GM23338 (cell line): ENCODE results near the gene GLT6D1. TPM values are rescaled to one million over a fixed set of nuclear protein-coding genes. Genes with fewer than 3 reads are reported as not detected.
A peak's percentile ranks its signal among the peaks of the same experiment; 100 is the strongest.

Source experiments
- ATAC-seq: fragments of 200-7000 bp; cut with Tn5 transposase; 3 replicates; pipeline ENCODE4 v1.9.1; 2020
- DNase-seq: peaks from one replicate; pipeline ENCODE4 v3.0.0-alpha.2; 2015; ENCODE audit warnings: low spot score
- H2AFZ ChIP-seq: fragments of 200-600 bp; sonication (generic); 2 replicates; pipeline ENCODE4 v1.8.0; 2016; ENCODE audit warnings: antibody characterized with exemption, mild to moderate bottlenecking, moderate library complexity
- H3F3A ChIP-seq: fragments of 200-600 bp; sonication (generic); replicated peaks from 2 replicates; pipeline ENCODE4 v1.8.0; 2017; ENCODE audit warnings: antibody characterized with exemption, mixed run types, low read depth
- H3K27ac ChIP-seq: fragments of 200-600 bp; sonication (generic); 2 replicates; pipeline ENCODE4 v1.6.1; 2016; ENCODE audit warnings: low read depth
- H3K27me3 ChIP-seq: fragments of 200-600 bp; sonication (generic); 2 replicates; pipeline ENCODE4 v1.8.0; 2016; ENCODE audit warnings: mild to moderate bottlenecking, mixed run types, moderate library complexity; ENCODE audit not compliant: insufficient read depth
- H3K36me3 ChIP-seq: fragments of 200-600 bp; sonication (generic); 2 replicates; pipeline ENCODE4 v1.8.0; 2016; ENCODE audit warnings: mild to moderate bottlenecking; ENCODE audit not compliant: insufficient read depth
- H3K4me1 ChIP-seq: fragments of 200-600 bp; sonication (generic); 2 replicates; pipeline ENCODE4 v1.8.0; 2016; ENCODE audit warnings: mild to moderate bottlenecking, moderate library complexity; ENCODE audit not compliant: insufficient read depth
- H3K4me2 ChIP-seq: fragments of 200-600 bp; sonication (generic); 2 replicates; pipeline ENCODE4 v1.7.1; 2017; ENCODE audit warnings: mixed run types
- H3K4me3 ChIP-seq: fragments of 200-600 bp; sonication (generic); 2 replicates; pipeline ENCODE4 v1.6.1; 2016; ENCODE audit warnings: mixed run types
- H3K79me2 ChIP-seq: fragments of 200-600 bp; sonication (generic); replicated peaks from 2 replicates; pipeline ENCODE4 v1.8.0; 2017; ENCODE audit warnings: mild to moderate bottlenecking; ENCODE audit not compliant: insufficient read depth
- H3K9me2 ChIP-seq: fragments of 200-600 bp; sonication (generic); 2 replicates; pipeline ENCODE4 v1.8.0; 2017; ENCODE audit not compliant: insufficient read depth
- H4K20me1 ChIP-seq: fragments of 200-600 bp; sonication (generic); replicated peaks from 2 replicates; pipeline ENCODE4 v1.8.0; 2017; ENCODE audit warnings: mild to moderate bottlenecking; ENCODE audit not compliant: insufficient read depth
- H3K27ac Mint-ChIP-seq: 2 replicates; pipeline ENCODE4 v1.8.0; 2020; ENCODE audit warnings: inconsistent platforms, mild to moderate bottlenecking, moderate library complexity, mixed read lengths
- H3K27me3 Mint-ChIP-seq: 3 replicates; pipeline ENCODE4 v1.8.0; 2022; ENCODE audit warnings: low read depth, mild to moderate bottlenecking, moderate library complexity, mixed read lengths, inconsistent platforms; ENCODE audit not compliant: insufficient read depth, poor library complexity
- H3K36me3 Mint-ChIP-seq: 3 replicates; pipeline ENCODE4 v1.8.0; 2021; ENCODE audit warnings: low read depth, mild to moderate bottlenecking, inconsistent platforms, moderate library complexity, mixed read lengths
- H3K4me1 Mint-ChIP-seq: 3 replicates; pipeline ENCODE4 v1.8.0; 2020; ENCODE audit warnings: mild to moderate bottlenecking, inconsistent platforms, mixed read lengths
- H3K4me3 Mint-ChIP-seq: 3 replicates; pipeline ENCODE4 v1.8.0; 2021; ENCODE audit warnings: moderate library complexity, mild to moderate bottlenecking, inconsistent platforms, mixed read lengths
- H3K9me3 Mint-ChIP-seq: 3 replicates; pipeline ENCODE4 v1.8.0; 2020; ENCODE audit warnings: moderate library complexity, mild to moderate bottlenecking, inconsistent platforms, mixed read lengths
- CTCF ChIP-seq, 2 experiments: fragments of 200-600 bp in 1 of 2; sonication (generic) in 1 of 2; conservative IDR thresholded peaks; 2 replicates each; pipeline versions ENCODE4 v1.5.1 to v1.6.1; 2016 to 2017; ENCODE audit warnings: antibody characterized with exemption in 2 of 2, low read depth in 2 of 2, mild to moderate bottlenecking in 2 of 2, moderate library complexity in 1 of 2
- EZH2 ChIP-seq: fragments of 200-600 bp; sonication (generic); IDR thresholded peaks from one replicate; pipeline ENCODE4 v1.8.0; 2017; ENCODE audit warnings: antibody characterized with exemption, mild to moderate bottlenecking, low read depth; ENCODE audit not compliant: unreplicated experiment
- EZH2phosphoT487 ChIP-seq: fragments of 200-600 bp; sonication (generic); IDR thresholded peaks from one replicate; pipeline ENCODE4 v1.8.1; 2018; ENCODE audit warnings: antibody characterized with exemption; ENCODE audit not compliant: unreplicated experiment
- ZNF114 ChIP-seq: fragments of 250-450 bp; sonication (Bioruptor Pico); IDR thresholded peaks from 2 replicates; pipeline ENCODE4 v1.5.0; 2020; ENCODE audit warnings: mild to moderate bottlenecking, moderate library complexity
- ZNF331 ChIP-seq: fragments of 250-450 bp; sonication (Bioruptor Pico); IDR thresholded peaks from 2 replicates; pipeline ENCODE4 v1.5.0; 2020; ENCODE audit warnings: low read depth, mild to moderate bottlenecking, moderate library complexity
- polyA plus RNA-seq: library from polyadenylated mRNA; unstranded; fragments of >200 nt; fragmentation: Nextera tagmentation; extraction: Ambion mirVana; gene quantifications from 2 replicates; pipeline ENCODE4 v1.2.1, GENCODE V29; 2016
- total RNA-seq: library from RNA; depleted of rRNA; stranded (reverse); fragments of >200 nt; shearing (Covaris generic); gene quantifications from 2 replicates; pipeline ENCODE4 v1.2.3, GENCODE V29; 2014
- TF ChIP-seq, protein P1 (sequence below): IDR thresholded peaks from 2 replicates; pipeline ENCODE4 v1.6.1; 2016; ENCODE audit warnings: antibody characterized with exemption

The GLT6D1 gene
- total and polyA plus RNA-seq, 2 experiments from 2014 or later = not detected

DNA sequence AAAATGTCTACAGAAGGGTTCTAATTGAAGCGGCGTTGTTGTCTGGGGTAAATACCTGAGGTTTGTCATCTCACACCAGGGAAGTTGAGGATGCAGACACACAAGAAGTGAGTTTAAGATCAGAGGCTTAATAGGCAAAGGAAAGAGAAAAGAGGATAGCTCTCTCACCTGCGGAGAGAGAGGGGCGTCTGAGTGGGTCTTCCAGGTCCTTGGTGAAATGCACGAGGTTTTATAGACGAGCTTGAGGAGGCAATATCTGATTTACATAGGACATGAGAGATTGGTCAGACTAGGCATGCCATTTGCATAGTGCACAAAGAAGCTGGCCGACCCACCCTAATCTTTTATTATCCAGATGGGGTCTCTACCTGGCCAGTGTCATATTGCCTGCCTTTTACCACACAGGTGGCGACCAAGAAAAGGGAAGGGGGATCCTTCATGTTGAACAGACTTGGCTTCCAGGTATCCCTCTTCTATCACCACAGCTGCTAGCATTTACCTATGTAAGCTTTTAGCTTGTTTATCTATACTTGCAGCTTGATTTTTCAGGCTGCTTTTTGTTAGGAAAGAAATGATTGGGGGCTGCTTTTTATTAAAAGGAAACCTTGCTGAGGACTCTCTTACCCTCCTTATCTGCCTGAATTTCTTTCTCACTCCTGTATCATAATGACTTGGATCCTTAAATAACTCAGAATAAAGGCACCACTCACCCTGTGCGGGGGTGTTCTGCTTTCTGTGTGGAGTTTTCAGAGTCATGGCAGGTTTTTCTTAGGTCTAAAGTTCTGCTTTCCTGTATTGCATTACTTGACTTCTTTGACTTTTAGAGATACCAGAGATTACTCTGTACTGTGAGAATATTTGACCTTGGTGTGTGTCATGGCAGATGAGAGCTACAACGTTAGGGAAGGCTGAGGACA is 9.4 kb upstream of the GLT6D1 start (continued):
- TF ChIP-seq EZH2 (no peak), ZNF114 (no peak), EZH2phosphoT487 (no peak), CTCF (conservative IDR thresholded peaks at IDR 0.05; ENCODE audit: low read depth in 2 of 2) (no peak)
- TF ChIP-seq, protein P1, sequence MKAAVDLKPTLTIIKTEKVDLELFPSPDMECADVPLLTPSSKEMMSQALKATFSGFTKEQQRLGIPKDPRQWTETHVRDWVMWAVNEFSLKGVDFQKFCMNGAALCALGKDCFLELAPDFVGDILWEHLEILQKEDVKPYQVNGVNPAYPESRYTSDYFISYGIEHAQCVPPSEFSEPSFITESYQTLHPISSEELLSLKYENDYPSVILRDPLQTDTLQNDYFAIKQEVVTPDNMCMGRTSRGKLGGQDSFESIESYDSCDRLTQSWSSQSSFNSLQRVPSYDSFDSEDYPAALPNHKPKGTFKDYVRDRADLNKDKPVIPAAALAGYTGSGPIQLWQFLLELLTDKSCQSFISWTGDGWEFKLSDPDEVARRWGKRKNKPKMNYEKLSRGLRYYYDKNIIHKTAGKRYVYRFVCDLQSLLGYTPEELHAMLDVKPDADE = no peak

GRCh38 chr9:135647884-135648283 is 8.5 kb upstream of the GLT6D1 start:
- Mint-ChIP-seq H3K4me1 (peaks cover 3% of the 10 kb centered on the region; the same call in 1 of the 3 replicates), H3K4me3 (no peak overlapping the region), H3K9me3 (peaks cover 98% of the 10 kb centered on the region), H3K27ac (no peak overlapping the region), H3K36me3 (peaks cover 77% of the 10 kb centered on the region), H3K27me3 (peaks cover 16% of the 10 kb centered on the region)
- Histone ChIP-seq H3K4me3 (no peak overlapping the region), H3K4me2 (no peak overlapping the region), H4K20me1 (no peaks in the 10 kb centered on the region), H2AFZ (no peak overlapping the region), H3K36me3 (peaks cover 13% of the 10 kb centered on the region), H3K27me3 (no peaks in the 10 kb centered on the region), H3K79me2 (no peaks in the 10 kb centered on the region), H3F3A (no peaks in the 10 kb centered on the region), H3K4me1 (no peaks in the 10 kb centered on the region), H3K9me2 (no peaks in the 10 kb centered on the region), H3K27ac (no peak overlapping the region)
- peak; percentile 32 for DNase-seq
- ATAC-seq = no peak
- TF ChIP-seq ZNF331 (CRISPR knock-in tag) = peak; percentile 25; the same call in 1 of the 2 replicates
- TF ChIP-seq CTCF (conservative IDR thresholded peaks at IDR 0.05; ENCODE audit: low read depth in 2 of 2) = no peak
